NB4 (cell line): ENCODE results near the gene SSH2.

Experiments used
- DNase-seq: peaks from one replicate; pipeline ENCODE4 v3.0.0; 2010; ENCODE audit warnings: low read depth
- H3K4me3 ChIP-seq: one replicate; pipeline ENCODE4 v1.5.1; 2011; ENCODE audit warnings: mild to moderate bottlenecking, low read depth, low read length, moderate library complexity
- MYC ChIP-seq: IDR thresholded peaks from 2 replicates; pipeline ENCODE4 v1.6.1; 2011; ENCODE audit warnings: low read depth, low read length
- POLR2A ChIP-seq: IDR thresholded peaks from 2 replicates; pipeline ENCODE4 v1.6.1; 2011; ENCODE audit warnings: mild to moderate bottlenecking; ENCODE audit not compliant: insufficient read length; ENCODE audit errors: extremely low read depth
- TF ChIP-seq, protein P1 (sequence below): IDR thresholded peaks from 2 replicates; pipeline ENCODE4 v1.6.1; 2011; ENCODE audit warnings: low read depth, low read length
- TF ChIP-seq, protein P2 (sequence below): IDR thresholded peaks from one replicate; pipeline ENCODE4 v1.5.1; 2012; ENCODE audit warnings: low read depth, low read length

Gene SSH2

DNA sequence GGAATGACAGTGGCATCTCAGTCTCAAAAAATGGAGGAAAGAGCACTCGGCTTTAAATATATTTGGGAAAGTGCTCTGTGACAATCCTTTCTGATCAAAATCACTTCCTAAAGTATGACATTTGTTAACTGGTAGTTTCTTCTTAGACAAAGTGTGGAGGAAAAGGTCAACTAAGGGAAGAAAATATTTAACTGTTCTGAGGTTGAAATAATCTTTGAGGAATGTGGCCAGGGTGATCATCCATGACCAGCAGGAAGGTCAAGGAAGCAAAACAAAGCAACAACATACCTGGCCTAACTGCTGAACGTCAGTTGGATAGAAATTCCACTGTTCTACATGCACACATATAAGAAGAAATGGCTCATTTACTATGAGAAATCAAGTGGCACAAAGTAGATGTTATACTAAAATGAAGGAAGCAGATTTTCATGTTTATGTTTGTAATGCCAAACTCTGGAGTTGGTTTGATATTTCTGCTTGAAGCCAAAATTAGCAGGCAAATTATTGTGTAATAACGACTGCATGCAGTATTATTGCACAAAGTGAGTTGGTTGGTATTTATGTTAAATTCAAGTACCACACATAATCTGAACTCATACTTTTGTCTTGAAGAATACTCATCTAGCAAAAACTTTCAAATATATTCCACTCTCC lies 220.0 kb downstream of the SSH2 start:
- TF ChIP-seq, protein P1, sequence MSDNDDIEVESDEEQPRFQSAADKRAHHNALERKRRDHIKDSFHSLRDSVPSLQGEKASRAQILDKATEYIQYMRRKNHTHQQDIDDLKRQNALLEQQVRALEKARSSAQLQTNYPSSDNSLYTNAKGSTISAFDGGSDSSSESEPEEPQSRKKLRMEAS = no peak
- TF ChIP-seq POLR2A = no peak
- TF ChIP-seq, protein P2, sequence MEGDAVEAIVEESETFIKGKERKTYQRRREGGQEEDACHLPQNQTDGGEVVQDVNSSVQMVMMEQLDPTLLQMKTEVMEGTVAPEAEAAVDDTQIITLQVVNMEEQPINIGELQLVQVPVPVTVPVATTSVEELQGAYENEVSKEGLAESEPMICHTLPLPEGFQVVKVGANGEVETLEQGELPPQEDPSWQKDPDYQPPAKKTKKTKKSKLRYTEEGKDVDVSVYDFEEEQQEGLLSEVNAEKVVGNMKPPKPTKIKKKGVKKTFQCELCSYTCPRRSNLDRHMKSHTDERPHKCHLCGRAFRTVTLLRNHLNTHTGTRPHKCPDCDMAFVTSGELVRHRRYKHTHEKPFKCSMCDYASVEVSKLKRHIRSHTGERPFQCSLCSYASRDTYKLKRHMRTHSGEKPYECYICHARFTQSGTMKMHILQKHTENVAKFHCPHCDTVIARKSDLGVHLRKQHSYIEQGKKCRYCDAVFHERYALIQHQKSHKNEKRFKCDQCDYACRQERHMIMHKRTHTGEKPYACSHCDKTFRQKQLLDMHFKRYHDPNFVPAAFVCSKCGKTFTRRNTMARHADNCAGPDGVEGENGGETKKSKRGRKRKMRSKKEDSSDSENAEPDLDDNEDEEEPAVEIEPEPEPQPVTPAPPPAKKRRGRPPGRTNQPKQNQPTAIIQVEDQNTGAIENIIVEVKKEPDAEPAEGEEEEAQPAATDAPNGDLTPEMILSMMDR = no peak
- no peak for TF ChIP-seq MYC
- peak overlapping the region; percentile 29 for H3K4me3 ChIP-seq
- peak; percentile 65 for DNase-seq

DNA sequence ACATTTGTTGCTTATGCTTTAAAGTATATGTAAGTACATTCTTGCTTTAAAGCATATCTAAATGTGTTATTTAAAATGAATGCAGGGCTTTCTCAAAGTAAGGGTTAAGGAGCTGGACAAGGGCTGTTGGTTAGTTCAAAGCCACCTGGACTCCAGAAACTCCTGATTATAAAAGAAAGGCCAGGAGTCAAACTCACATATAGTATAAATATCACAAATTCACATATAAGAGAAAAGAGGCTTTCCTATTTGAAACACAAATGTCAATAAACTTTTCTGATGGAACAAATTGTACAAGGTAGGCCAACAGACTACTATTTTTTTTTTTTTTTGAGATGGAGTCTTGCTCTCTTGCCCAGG lies 222.8 kb downstream of the SSH2 start:
- no peak for TF ChIP-seq MYC
- TF ChIP-seq, protein P2 = no peak
- no peak for TF ChIP-seq POLR2A
- TF ChIP-seq, protein P1 = no peak
- DNase-seq = no peak
- H3K4me3 ChIP-seq = no peak overlapping the region

DNA sequence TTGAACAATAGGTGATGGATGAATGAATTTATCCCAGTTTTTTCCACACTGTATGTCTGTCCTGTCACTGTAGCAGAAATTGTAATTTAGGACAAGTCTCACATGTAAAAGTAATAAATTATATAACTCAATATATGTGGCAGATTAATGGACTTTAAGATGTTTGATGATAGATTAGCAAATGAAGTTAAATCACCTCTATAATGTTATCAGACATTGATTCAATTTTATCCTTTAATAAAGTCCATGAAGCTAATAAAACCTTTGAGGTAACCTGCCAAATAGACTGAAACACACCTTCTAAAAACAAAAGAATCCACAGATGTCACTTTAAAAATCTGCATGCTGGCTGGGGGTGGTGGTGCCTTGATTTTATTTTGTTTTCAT lies 224.0 kb downstream of the SSH2 start:
- TF ChIP-seq MYC = no peak
- TF ChIP-seq, protein P1 = no peak
- TF ChIP-seq POLR2A = no peak
- TF ChIP-seq, protein P2 = no peak
- H3K4me3 ChIP-seq = peak overlapping the region; percentile 71
- no peak for DNase-seq

DNA sequence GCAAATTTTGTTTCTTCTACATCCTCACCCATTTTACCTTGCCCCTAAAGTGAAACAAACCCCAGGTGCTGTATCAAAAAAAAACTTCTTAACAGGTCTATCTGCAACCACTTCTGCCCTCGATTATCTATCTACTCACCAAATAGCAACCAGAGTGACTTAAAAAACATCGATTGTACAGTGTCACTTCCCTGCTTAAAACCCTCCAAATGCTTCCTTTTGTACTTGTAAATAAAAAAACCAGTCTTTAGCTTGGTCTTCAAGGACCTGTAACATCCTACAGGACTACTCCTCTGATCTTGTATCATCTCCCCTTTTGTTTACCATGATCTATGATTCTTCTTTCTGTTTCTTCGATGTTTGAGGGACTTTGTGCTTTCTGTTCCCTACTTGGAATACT lies 224.6 kb downstream of the SSH2 start:
- no peak overlapping the region for H3K4me3 ChIP-seq
- TF ChIP-seq, protein P2 = no peak
- TF ChIP-seq POLR2A = no peak
- DNase-seq = no peak

DNA sequence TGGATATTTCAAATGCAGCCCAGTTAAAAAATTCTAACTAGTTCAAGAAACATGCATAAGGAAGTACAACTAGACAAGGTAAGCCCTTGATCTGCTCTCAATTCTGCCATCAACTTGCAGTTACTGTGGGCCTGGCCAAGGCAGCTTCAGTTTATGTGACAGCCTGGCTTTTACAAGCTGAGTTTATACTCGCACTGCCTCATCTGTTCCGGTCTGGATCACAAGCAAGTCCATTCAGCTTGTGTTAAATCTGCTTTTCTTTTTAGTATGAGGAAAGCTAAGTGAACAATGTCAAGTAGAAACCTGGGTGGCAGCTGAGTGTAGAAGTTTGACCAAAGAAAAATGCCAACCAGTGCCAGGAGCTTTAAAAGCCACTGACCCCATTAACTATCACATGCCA lies 230.7 kb downstream of the SSH2 start:
- DNase-seq = no peak
- TF ChIP-seq MYC = no peak
- TF ChIP-seq, protein P1 = no peak
- TF ChIP-seq, protein P2 = no peak
- TF ChIP-seq POLR2A = no peak
- H3K4me3 ChIP-seq = no peak overlapping the region

DNA sequence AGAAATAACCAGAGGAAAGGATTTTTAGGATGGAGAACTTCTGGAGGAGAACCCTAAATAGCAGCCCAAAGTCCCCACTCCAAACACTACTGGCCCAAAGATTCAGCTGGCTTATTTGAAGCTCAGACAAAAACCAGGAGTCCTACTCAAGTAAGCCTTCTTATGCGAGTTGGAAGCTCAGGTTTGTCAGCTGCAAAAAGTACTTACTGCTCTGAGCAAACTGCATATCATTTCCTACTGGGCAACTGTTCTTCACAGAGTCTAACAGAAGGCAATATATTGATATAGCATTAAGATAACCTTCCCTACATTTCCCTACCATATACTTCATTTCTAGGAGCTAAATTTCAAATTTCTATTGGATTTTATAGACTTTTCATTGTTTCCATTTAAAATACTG lies 231.2 kb downstream of the SSH2 start:
- no peak overlapping the region for H3K4me3 ChIP-seq
- TF ChIP-seq, protein P1 = no peak
- TF ChIP-seq MYC = no peak
- TF ChIP-seq, protein P2 = no peak
- TF ChIP-seq POLR2A = no peak
- DNase-seq = no peak
